HG02973 (cell line): Measurements from ENCODE around the gene KCNJ4.

Experiments used
- ATAC-seq: cut with Tn5 transposase; IDR thresholded peaks from one replicate; pipeline ENCODE4 v1.9.1; 2021; ENCODE audit warnings: moderate library complexity; ENCODE audit not compliant: unreplicated experiment

KCNJ4 gene

GRCh38 chr22:38453066-38453672, 1.8 kb downstream of the KCNJ4 start:
- ATAC-seq = no peak

GRCh38 chr22:38452373-38453065, 2.5 kb downstream of the KCNJ4 start:
- ATAC-seq = no peak

- no peak for ATAC-seq
Observed at GRCh38 chr22:38451864-38452263, 3.1 kb downstream of the KCNJ4 start.

DNA sequence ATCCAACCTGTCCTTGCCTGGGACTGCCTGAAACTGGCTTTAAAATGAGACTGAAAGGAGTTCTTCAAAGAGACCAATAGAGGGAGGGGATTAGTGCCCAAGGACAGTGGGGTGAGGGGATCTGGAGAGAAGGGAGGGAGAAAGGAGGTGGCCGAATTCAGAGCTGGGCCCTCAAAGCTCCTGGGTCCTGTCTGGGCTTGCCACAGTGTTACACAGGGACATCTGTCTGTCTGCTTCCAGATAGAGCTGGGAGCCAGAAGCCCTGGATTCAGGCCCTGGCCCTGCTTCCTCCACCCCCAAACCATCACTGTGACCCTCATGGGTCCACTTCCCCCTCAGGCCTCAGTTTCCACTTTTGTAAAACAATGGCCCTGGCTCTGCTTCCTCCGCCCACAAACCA, 3.6 kb downstream of the KCNJ4 start:
- no peak for ATAC-seq

DNA sequence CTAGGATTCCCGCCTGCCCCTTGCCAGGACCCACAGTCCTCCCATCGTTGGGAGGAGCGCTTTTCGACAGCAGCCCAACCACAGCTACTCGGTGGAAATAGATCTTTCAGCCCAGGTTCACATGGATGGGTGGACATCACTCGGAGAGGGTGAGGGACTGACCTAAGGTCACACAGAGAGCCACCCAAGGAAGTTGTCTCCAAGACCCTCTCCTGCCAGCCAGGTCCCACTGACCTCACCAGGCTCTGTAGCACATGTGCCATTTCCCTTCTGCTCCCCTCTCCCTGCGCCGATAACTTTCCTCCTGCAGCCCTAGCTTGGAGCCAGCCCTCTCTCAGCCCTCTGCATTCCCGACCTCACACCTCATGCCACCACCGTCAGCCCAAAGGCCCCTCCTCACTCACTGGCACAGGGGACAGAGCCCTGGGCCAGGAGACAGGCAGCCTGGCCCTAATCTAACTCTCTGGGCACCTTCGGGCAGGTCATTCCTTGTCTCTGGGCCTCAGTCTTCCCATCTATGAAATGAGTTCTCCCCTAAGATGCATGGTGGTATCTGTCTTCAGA, 4.7 kb downstream of the KCNJ4 start:
- no peak for ATAC-seq

GRCh38 chr22:38449776-38450175, 5.2 kb downstream of the KCNJ4 start:
- no peak for ATAC-seq

- no peak for ATAC-seq
Observed at GRCh38 chr22:38448945-38449745, 5.9 kb downstream of the KCNJ4 start.

DNA sequence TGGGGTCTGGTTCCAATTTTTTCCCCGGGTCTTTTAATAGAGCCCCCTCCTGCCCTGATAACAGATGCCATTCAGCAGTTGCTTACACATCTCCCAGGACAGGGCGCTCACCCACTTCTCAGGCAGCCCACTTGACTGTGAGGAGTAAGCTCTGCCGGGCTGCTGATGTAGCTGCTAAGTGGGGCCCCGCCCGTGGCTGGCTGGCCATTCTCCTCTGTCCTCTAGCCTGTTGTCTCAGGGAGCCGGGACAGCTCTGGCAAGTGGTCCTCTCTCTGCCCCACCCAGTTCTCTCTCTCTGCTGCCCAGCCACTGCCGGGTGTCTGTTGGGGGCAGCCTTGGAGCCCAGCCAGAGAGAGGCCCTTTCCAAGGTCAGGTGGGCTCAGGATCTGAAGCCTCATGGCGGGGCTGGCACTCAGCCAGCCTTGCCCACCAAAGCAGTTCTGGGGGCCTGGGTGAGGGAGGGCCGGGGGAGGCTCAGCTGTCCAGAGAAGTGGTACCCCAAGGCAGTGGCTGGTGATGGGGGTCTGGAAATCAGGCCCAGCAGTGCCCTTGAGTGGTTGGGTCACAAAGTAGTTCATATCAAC, 8.9 kb downstream of the KCNJ4 start:
- ATAC-seq = no peak

DNA sequence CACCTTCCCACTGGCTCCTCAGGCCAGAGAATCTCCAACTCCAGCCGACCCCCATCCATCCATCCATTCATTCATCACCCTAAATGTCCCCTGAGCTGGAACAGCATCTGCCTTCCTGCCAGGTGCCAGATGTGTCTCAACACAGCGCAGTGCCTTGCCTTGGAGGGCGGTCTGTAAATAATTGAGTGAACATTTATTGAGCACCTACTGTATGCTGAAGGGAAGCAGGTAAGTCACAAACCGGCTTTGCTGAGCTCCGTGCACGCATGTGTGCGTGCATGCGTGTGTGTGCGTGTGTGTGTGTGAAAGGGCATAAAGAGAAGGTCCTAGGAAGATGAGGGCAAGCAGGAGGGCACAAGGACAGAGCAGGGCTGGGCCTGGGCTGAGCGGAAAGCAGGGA, 10.2 kb downstream of the KCNJ4 start:
- ATAC-seq = no peak

DNA sequence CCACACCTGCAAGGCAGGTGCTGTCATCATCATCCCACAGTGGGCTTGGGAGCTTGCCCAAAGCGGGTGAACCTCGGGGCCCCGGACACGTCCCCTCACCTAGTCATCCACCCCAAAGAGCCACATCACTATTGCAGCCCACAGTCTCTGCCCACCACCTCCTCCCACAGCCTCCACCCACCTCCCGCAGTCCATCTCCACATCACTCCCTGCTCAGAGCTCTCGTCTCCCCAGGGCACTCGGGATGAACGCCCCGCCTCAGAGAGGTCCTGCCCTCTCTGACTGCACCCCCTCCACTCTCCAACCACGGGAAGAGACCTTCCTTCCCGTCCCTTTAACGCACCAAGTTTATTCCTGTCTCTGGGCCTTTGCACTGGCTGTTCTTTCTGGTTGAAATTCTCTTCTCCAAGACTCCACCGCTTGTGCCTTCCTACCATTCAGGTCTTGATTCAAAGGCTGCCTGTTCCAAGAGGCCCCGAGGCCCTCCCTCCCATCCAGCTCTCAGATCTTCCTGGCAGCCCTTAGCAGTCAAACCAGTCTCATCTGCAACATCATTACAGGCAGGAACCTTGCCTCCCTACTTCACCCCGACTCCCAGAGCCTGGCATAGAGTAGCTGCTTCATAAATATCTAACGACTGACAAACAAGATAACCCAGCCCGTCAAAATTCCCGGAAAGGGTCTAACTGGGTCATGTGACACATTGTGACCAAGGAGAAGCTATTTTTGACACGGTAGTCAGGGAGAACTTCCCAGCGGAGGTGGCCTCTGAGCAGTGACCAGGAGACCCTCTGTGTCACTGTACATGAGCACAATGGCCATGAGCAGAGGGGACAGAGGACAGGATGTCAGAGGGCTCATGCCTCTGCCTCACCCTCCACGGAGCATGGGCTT, 11.1 kb downstream of the KCNJ4 start:
- ATAC-seq = no peak

DNA sequence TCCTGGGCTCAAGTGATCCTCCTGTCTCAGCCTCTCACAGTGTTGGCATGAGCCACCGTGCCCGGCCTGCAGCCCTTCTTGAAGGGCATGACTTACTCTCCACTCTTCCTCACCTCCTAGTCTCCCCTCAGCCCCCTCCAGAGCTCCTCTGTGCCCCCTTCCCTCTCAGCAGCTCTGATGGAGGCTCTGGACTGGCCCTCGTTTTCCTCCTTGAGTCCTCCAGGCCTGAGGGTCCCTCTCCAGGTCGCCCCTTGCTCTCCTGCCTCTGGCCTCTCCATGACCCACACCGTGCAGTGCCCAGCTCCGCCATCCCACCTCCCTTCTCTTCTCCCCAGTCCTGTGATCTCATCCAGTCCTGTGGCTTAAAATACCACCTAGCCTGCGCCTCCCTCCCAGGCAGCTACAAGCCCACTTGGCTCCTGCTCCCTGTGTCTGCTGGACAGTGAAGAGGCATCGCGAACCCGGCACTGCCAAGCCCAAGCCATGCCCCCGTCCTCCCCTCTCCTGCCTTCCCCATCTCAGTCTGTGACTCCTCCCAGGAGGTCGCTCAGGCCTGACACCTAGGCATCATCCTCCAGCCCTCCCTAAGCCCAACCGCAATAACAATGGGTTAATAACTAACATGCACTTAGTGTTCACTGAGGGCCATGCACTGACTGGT, 11.9 kb downstream of the KCNJ4 start:
- ATAC-seq = no peak

DNA sequence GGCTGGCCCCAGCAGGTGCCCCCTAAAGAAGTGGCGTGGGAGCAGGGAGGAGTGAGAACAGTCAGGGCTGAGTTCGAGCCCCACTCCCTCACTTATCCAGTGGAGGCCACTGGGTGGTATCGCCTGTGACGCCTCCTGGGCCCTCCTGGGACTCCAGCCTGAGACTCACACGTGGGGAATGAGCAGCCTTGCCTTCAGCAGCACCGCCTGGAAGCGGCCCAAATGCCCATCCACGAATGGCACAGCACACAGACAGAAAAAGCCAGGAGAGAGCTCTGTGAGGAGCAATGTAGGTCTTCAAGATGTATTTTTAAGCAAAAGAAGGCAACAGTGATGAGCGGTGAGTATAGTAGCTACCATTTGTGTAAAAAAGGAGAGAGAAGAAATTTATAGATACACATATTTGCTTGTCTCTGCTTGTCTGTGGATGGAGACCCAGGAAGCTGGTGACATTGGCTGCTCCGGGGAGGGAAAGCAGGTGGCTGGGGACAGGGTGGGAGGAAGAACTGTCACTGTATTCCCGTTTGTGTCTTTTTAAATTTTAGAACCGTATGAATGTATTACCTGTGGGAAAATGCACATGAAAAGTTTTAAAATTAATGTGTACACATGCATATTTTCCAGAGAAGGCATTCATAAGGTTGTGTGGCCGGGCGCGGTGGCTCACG, 13.2 kb downstream of the KCNJ4 start:
- ATAC-seq = no peak

DNA sequence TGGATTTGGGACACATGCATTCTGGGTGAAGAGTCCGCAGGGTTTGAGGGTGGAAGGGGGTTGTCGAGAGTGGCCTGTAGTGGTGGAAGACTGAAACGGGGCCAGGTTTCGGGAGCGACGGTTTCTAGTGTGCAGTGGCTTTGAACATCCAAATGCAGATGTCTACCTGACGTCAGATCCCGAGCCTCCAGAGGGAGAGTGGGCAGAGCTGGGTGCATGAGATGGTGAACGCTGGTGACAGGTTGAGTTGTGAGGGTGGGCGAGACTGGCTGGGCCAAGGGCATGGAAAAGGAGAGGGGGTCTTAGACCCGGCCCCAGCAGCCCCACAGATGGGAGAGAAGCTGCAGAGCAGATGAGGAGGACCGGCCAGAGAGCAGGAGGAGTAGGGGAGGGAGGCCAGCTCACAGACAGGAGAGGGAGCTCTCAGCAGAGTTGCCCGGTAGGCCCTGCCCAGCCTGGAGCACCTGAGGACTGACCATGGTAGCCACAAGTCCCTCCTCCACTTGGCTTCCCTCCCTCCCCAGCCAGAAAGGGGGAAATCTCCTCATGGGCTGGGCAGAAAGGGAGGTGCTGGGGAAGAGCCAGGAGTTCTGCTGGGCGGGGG, 14.2 kb downstream of the KCNJ4 start:
- ATAC-seq = no peak

DNA sequence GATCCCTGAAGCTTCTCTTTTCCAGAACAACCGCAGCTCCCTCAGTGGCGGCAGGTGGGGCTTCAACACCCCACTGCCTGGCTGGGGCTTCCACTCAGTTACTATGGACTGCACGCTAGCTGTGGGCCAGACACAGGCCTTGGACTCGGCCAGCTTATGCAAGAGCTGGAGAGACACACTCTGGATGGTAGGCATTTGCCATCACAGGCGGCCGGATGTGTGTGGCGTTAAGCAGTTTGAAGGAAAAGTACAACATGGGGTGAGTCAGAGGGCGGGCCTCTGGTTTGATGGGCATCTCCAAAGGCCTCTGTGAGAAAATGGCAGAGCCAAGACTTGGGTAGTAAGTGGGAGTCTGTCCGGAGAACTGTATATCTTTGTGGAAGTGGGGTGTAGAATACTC, 17.6 kb downstream of the KCNJ4 start:
- ATAC-seq = no peak

- no peak for ATAC-seq
Observed at GRCh38 chr22:38436629-38437395, 18.2 kb downstream of the KCNJ4 start.

DNA sequence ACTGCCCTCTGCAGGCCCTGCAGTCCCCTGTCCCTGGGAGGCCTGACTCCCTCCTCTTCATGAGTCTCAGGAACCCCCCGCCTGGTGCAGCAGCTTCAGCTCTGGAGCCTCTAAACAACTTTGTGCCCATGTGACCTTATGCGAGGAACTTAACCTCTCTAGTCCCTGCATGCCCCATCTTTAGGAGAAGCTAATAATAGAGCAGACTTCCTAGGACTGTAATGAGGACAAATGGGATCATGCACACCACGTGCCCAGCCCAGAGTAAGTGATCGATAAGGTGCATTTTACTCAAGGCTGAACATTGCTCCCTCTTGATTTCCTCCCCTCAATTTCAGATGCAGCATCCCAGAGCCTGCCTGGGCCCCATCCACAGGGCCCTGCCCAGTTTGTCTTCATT, 19.0 kb downstream of the KCNJ4 start:
- no peak for ATAC-seq

GRCh38 chr22:38435010-38435409, 20.0 kb downstream of the KCNJ4 start:
- ATAC-seq = no peak

- ATAC-seq = no peak
Observed at GRCh38 chr22:38433871-38434270, 21.1 kb downstream of the KCNJ4 start.
